GM21360 (cell line): Measurements from ENCODE around the gene STX11.
"Not testable (repeated sequence)": the region's sequence is repeated elsewhere in the genome, so short reads cannot be mapped to it uniquely, and the experiment has no call there.

Source experiments
- ATAC-seq: cut with Tn5 transposase; IDR thresholded peaks from one replicate; pipeline ENCODE4 v1.9.1; 2021; ENCODE audit warnings: mild to moderate bottlenecking, moderate library complexity; ENCODE audit not compliant: unreplicated experiment

The STX11 gene

GRCh38 chr6:144149894-144150709 lies at the start of gene STX11:
Gene STX11, plus strand, starts transcription at chr6:144150517. Its CDS starts 36,111 bp downstream, at chr6:144186628.
- peak; percentile 71 for ATAC-seq

GRCh38 chr6:144103026-144103563 lies 47.2 kb upstream of the STX11 start:
- ATAC-seq: no peak

GRCh38 chr6:144104488-144104887 lies 45.8 kb upstream of the STX11 start:
- no peak for ATAC-seq

- no peak for ATAC-seq
These were observed 45.3 kb upstream of the STX11 start for GRCh38 chr6:144104898-144105487.

- no peak for ATAC-seq
These were observed 44.1 kb upstream of the STX11 start for GRCh38 chr6:144106206-144106605.

GRCh38 chr6:144110210-144110609 lies 40.1 kb upstream of the STX11 start:
- no peak for ATAC-seq

- ATAC-seq: no peak
These were observed 37.0 kb upstream of the STX11 start for GRCh38 chr6:144113366-144113765.

- ATAC-seq: no peak
These were observed 35.1 kb upstream of the STX11 start for GRCh38 chr6:144115219-144115618.

- ATAC-seq: no peak
These were observed 30.9 kb upstream of the STX11 start for GRCh38 chr6:144119376-144119775.

- no peak for ATAC-seq
These were observed 27.5 kb upstream of the STX11 start for GRCh38 chr6:144122861-144123260.

- ATAC-seq: no peak
These were observed 26.9 kb upstream of the STX11 start for GRCh38 chr6:144123421-144123820.

- ATAC-seq: no peak
These were observed 26.5 kb upstream of the STX11 start for GRCh38 chr6:144123836-144124235.

GRCh38 chr6:144127097-144127496 lies 23.2 kb upstream of the STX11 start:
- no peak for ATAC-seq

- ATAC-seq: no peak
These were observed 20.8 kb upstream of the STX11 start for GRCh38 chr6:144129469-144129868.

- ATAC-seq: no peak
These were observed 19.0 kb upstream of the STX11 start for GRCh38 chr6:144131248-144131709.

- ATAC-seq: not testable (repeated sequence)
These were observed 18.1 kb upstream of the STX11 start for GRCh38 chr6:144132167-144132690.

- no peak for ATAC-seq
These were observed 17.0 kb upstream of the STX11 start for GRCh38 chr6:144133225-144133821.

GRCh38 chr6:144134176-144134575 lies 16.1 kb upstream of the STX11 start:
- ATAC-seq: no peak

GRCh38 chr6:144134737-144135136 lies 15.6 kb upstream of the STX11 start:
- ATAC-seq: no peak

GRCh38 chr6:144138542-144138941 lies 11.8 kb upstream of the STX11 start:
- no peak for ATAC-seq

- no peak for ATAC-seq
These were observed 10.5 kb upstream of the STX11 start for GRCh38 chr6:144139817-144140216.
